LNCaP clone FGC (cell line): Measurements from ENCODE around the gene C1orf53.

Experiments used
- DNase-seq: peaks from one replicate; pipeline ENCODE4 v3.0.0-alpha.2; 2011; ENCODE audit warnings: low read depth
- H3K4me3 ChIP-seq: 2 replicates; pipeline ENCODE4 v1.5.1; 2011; ENCODE audit warnings: mild to moderate bottlenecking, low read depth, low read length, control low read depth
- CTCF ChIP-seq: IDR thresholded peaks from 2 replicates; pipeline ENCODE4 v1.5.1; 2012; ENCODE audit warnings: mild to moderate bottlenecking; ENCODE audit not compliant: control insufficient read depth, insufficient read depth; ENCODE audit errors: extremely low read depth

C1orf53 gene

GRCh38 chr1:197918807-197919345, 16.4 kb downstream of the C1orf53 start:
- no peak for TF ChIP-seq CTCF
- no peak overlapping the region for H3K4me3 ChIP-seq
- no peak for DNase-seq

- H3K4me3 ChIP-seq, result no peak overlapping the region
- no peak for TF ChIP-seq CTCF
These were observed 17.1 kb downstream of the C1orf53 start for GRCh38 chr1:197919346-197920066.

GRCh38 chr1:197920067-197920396, 17.6 kb downstream of the C1orf53 start:
- no peak overlapping the region for H3K4me3 ChIP-seq
- DNase-seq, result no peak
- no peak for TF ChIP-seq CTCF

More at GRCh38 chr1:197919346-197920066, 17.1 kb downstream of the C1orf53 start:
- DNase-seq, result no peak

GRCh38 chr1:197920414-197921117, 18.1 kb downstream of the C1orf53 start:
- no peak overlapping the region for H3K4me3 ChIP-seq
- DNase-seq, result no peak
- no peak for TF ChIP-seq CTCF

GRCh38 chr1:197921235-197922069, 19.0 kb downstream of the C1orf53 start:
- DNase-seq, result no peak
- TF ChIP-seq CTCF, result no peak
- no peak overlapping the region for H3K4me3 ChIP-seq

- no peak for DNase-seq
- H3K4me3 ChIP-seq, result no peak overlapping the region
- no peak for TF ChIP-seq CTCF
These were observed 19.6 kb downstream of the C1orf53 start for GRCh38 chr1:197922070-197922390.
